ENCODE results near the gene ARHGAP23.

Gene ARHGAP23

GRCh38 chr17:38428112-38428642, at the start of gene ARHGAP23:
TSS of gene ARHGAP23 (plus strand) at chr17:38428464. CDS start at chr17:38428486, 22 bp downstream.
- Mint-ChIP-seq H3K4me1 (ENCODE audit: low read depth) (peaks cover 10% of the 10 kb centered on the region), H3K36me3 (ENCODE audit: low read depth) (no peaks in the 10 kb centered on the region), H3K4me3 (peak within 1 kb of the TSS; percentile 67), H3K9me3 (no peaks in the 10 kb centered on the region), H3K27me3 (ENCODE audit: low read depth) (peaks cover 34% of the 10 kb centered on the region), H3K27ac (no peak within 1 kb of the TSS)
- DNase-seq (ENCODE audit: low spot score) = peak; percentile 31

GRCh38 chr17:38379448-38379847, 48.8 kb upstream of the ARHGAP23 start:
- Mint-ChIP-seq H3K27ac (no peak overlapping the region), H3K9me3 (no peaks in the 10 kb centered on the region), H3K27me3 (ENCODE audit: low read depth) (no peaks in the 10 kb centered on the region), H3K4me3 (no peak overlapping the region), H3K4me1 (ENCODE audit: low read depth) (no peaks in the 10 kb centered on the region), H3K36me3 (ENCODE audit: low read depth) (peaks cover 12% of the 10 kb centered on the region)
- no peak for DNase-seq (ENCODE audit: low spot score)

DNA sequence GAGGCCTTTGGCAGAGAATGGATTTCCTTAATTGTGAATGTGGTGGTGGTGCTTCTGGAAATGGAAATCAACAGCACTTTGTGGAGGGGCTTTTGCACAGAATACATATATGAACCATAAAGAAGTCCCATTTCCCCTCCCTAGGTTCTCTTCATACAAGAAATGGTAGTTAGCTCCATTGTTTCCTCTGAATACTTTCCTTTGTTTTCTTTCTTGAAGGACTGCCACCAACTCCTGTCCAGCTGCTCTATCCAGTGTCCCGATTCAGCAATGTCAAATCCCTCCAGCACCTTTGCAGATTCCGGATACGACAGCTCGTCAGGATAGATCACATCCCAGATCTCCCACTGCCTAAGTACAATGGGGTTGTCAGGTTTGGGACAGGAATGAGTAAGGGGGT, 33.2 kb upstream of the ARHGAP23 start:
- H3K27ac Mint-ChIP-seq = no peak overlapping the region
- DNase-seq (ENCODE audit: low spot score) = no peak
- H3K27me3 Mint-ChIP-seq (ENCODE audit: low read depth) = no peaks in the 10 kb centered on the region
- no peaks in the 10 kb centered on the region for H3K4me1 Mint-ChIP-seq (ENCODE audit: low read depth)
- H3K4me3 Mint-ChIP-seq = no peak overlapping the region
- H3K9me3 Mint-ChIP-seq = no peaks in the 10 kb centered on the region
- H3K36me3 Mint-ChIP-seq (ENCODE audit: low read depth) = peaks cover 19% of the 10 kb centered on the region

GRCh38 chr17:38397227-38397626, 31.0 kb upstream of the ARHGAP23 start:
- H3K9me3 Mint-ChIP-seq = no peaks in the 10 kb centered on the region
- no peak overlapping the region for H3K4me3 Mint-ChIP-seq
- DNase-seq (ENCODE audit: low spot score) = no peak
- H3K27me3 Mint-ChIP-seq (ENCODE audit: low read depth) = no peaks in the 10 kb centered on the region
- H3K36me3 Mint-ChIP-seq (ENCODE audit: low read depth) = peaks cover 19% of the 10 kb centered on the region
- H3K27ac Mint-ChIP-seq = no peak overlapping the region
- H3K4me1 Mint-ChIP-seq (ENCODE audit: low read depth) = no peaks in the 10 kb centered on the region

DNA sequence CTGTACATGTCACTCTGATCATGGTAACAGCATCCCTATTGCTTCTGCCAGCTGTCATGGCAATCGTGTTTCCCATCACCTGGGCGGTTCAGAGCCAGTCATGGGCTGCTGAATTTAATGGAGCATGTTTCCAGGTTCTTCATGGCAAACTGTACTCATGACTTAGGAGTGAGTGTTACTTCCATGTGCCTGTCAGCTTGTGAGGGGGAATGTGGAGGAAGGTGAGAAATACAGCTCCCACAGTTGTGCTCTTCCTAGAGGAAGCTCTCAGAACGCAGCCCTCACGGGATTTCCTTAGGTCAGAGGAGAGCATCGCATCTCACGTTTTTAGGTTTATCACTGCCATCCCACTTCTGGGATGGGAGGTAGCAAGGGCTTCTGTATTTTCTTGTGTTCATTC, 28.0 kb upstream of the ARHGAP23 start:
- no peaks in the 10 kb centered on the region for H3K4me1 Mint-ChIP-seq (ENCODE audit: low read depth)
- H3K4me3 Mint-ChIP-seq = no peak overlapping the region
- peaks cover 19% of the 10 kb centered on the region for H3K36me3 Mint-ChIP-seq (ENCODE audit: low read depth)
- no peaks in the 10 kb centered on the region for H3K9me3 Mint-ChIP-seq
- H3K27ac Mint-ChIP-seq = no peak overlapping the region
- H3K27me3 Mint-ChIP-seq (ENCODE audit: low read depth) = no peaks in the 10 kb centered on the region
- DNase-seq (ENCODE audit: low spot score) = no peak

GRCh38 chr17:38401459-38401858, 26.8 kb upstream of the ARHGAP23 start:
- Mint-ChIP-seq H3K36me3 (ENCODE audit: low read depth) (peaks cover 13% of the 10 kb centered on the region), H3K27me3 (ENCODE audit: low read depth) (no peaks in the 10 kb centered on the region), H3K4me3 (no peak overlapping the region), H3K9me3 (no peaks in the 10 kb centered on the region), H3K27ac (no peak overlapping the region), H3K4me1 (ENCODE audit: low read depth) (no peaks in the 10 kb centered on the region)
- DNase-seq (ENCODE audit: low spot score) = no peak

DNA sequence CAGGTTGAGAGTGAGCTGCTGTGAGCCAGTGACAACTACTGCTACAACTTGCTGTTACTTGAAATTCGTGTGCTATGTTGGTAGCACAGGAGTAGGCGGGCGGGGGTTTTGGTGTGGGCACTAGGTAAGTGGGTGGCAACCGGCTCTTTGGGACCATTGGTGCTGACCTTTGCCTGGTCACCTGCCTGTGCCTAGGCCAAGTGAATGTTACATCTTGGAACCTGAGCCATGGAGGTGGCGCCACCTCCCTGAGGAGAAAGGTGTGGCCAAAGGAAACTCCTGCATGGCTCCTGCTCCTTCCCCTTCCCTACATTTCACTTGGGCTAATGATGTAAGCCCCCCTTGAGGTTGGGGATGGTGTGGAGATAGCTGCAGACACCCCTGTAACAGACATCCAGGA, 25.4 kb upstream of the ARHGAP23 start:
- Mint-ChIP-seq H3K4me1 (ENCODE audit: low read depth) (no peaks in the 10 kb centered on the region), H3K27ac (no peak overlapping the region), H3K36me3 (ENCODE audit: low read depth) (peaks cover 4% of the 10 kb centered on the region), H3K9me3 (no peaks in the 10 kb centered on the region), H3K27me3 (ENCODE audit: low read depth) (no peaks in the 10 kb centered on the region), H3K4me3 (no peak overlapping the region)
- DNase-seq (ENCODE audit: low spot score) = no peak

DNA sequence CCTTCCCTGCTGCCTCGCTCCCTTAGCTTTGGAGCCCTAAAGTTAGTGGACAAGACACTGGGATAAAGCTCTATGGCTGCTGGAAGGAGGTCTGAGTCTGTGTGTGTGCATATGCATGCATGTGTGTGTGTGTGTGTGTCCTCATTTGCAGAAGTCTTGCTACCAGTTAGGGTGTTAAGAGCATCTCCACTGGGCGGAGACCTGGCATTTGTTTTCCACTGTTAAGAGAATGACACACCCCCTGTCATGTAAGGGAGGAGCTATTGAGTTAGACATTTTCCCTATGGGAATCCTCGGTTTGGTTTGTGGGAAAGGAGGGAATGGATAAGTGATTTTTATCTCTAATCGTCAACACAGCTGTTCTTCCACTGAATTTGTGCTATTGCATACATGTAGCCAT, 24.8 kb upstream of the ARHGAP23 start:
- DNase-seq (ENCODE audit: low spot score) = no peak
- Mint-ChIP-seq H3K27me3 (ENCODE audit: low read depth) (no peaks in the 10 kb centered on the region), H3K4me1 (ENCODE audit: low read depth) (no peaks in the 10 kb centered on the region), H3K4me3 (no peak overlapping the region), H3K27ac (no peak overlapping the region), H3K36me3 (ENCODE audit: low read depth) (peaks cover 4% of the 10 kb centered on the region), H3K9me3 (no peaks in the 10 kb centered on the region)

- no peak overlapping the region for H3K4me3 Mint-ChIP-seq
- DNase-seq (ENCODE audit: low spot score) = no peak
- no peaks in the 10 kb centered on the region for H3K27me3 Mint-ChIP-seq (ENCODE audit: low read depth)
- H3K36me3 Mint-ChIP-seq (ENCODE audit: low read depth) = peaks cover 3% of the 10 kb centered on the region
- no peaks in the 10 kb centered on the region for H3K9me3 Mint-ChIP-seq
- H3K27ac Mint-ChIP-seq = no peak overlapping the region
- no peaks in the 10 kb centered on the region for H3K4me1 Mint-ChIP-seq (ENCODE audit: low read depth)
These were observed 23.9 kb upstream of the ARHGAP23 start for GRCh38 chr17:38404174-38404943.

- Mint-ChIP-seq H3K9me3 (no peaks in the 10 kb centered on the region), H3K4me1 (ENCODE audit: low read depth) (no peaks in the 10 kb centered on the region), H3K4me3 (no peak overlapping the region), H3K27me3 (ENCODE audit: low read depth) (no peaks in the 10 kb centered on the region), H3K36me3 (ENCODE audit: low read depth) (no peaks in the 10 kb centered on the region), H3K27ac (no peak overlapping the region)
- no peak for DNase-seq (ENCODE audit: low spot score)
These were observed 22.6 kb upstream of the ARHGAP23 start for GRCh38 chr17:38405654-38406053.

DNA sequence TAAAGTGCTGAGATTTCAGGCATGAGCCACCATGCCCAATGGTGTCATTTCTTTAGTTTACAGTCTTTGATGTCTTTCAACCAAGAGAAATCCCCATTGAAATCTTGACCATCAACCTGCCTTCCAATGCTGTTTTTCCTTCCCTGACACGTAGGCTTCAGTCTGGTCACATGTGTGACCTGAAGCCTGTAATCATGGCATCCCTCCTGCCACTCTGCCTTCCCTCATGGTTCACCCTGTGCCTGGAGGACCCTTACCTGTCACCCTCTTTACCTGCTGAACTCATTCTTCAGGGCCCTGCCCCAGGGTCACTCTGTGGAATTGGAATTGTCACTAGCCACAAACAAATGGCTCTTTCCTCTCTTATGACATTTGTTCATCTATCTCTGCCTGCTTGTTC, 18.1 kb upstream of the ARHGAP23 start:
- Mint-ChIP-seq H3K27ac (no peak overlapping the region), H3K9me3 (no peaks in the 10 kb centered on the region), H3K36me3 (ENCODE audit: low read depth) (no peaks in the 10 kb centered on the region), H3K27me3 (ENCODE audit: low read depth) (no peaks in the 10 kb centered on the region), H3K4me3 (no peak overlapping the region), H3K4me1 (ENCODE audit: low read depth) (peaks cover 1% of the 10 kb centered on the region)
- DNase-seq (ENCODE audit: low spot score) = no peak

DNA sequence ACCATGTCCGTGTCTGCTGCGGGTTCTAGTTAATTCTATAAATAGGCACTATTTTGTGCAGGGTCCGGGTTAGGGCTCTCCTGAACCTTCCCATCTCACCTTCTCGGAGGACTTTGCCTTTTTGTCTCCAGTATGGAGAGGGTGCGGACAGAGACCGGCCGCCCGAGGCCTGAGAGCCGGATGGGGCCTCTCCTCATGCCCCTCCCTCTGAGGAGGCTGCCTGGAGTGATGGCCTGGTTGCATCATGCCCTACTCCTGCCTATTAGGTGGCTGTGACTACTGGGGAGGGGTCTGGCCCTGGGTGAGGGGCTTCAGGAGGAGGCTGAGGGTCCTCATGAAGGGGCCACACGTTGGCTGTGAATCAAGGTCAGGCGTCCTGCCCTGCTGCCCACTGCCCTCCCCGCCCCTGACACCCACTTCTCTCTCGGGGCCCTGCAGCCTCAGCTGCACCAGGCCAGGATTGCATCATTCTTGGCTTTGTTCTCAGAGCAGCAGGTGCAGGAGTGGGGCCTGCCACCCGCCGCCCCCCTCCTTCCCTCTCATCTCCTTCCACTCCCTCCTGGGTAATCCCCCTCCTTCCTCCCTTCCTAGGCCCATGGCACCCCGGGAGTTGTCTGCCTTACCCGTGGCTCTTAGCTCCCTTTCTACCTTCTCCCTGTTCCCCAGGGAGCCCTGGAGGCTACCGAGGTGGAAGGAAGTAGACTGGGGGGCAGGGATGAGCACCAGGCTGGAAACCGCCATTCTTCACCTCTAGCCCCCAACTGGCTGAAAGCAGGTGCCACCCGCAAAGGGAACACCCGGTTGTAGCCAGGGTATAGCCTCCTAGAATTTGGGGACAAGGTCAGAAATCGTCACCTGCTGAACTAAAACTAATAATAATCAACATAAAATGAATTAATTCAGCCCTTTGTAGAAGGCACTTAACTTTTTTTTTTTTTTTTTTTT, 12.7 kb upstream of the ARHGAP23 start:
- Mint-ChIP-seq H3K27me3 (ENCODE audit: low read depth) (peaks cover 26% of the 10 kb centered on the region), H3K9me3 (no peaks in the 10 kb centered on the region), H3K4me1 (ENCODE audit: low read depth) (peaks cover 2% of the 10 kb centered on the region), H3K27ac (no peak overlapping the region), H3K4me3 (peak overlapping the region; percentile 52), H3K36me3 (ENCODE audit: low read depth) (no peaks in the 10 kb centered on the region)
- DNase-seq (ENCODE audit: low spot score) = no peak

DNA sequence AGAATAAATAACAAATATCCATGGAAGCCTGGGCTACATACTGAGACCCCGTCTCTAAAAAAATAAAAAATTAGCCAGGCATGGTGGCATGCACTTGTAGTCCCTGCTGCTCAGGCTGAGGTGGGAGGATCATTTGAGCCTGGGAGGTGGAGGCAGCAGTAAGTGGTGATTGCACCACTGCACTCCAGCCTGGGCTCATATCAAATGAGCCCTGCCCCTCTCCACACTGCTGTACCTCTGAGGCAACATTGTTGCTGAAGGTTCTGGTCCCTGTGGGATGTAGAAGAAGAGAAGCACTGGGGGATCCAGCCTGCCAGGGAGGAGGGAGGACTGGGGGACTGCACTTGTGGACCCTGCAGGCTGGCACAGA, 11.4 kb upstream of the ARHGAP23 start:
- no peaks in the 10 kb centered on the region for H3K36me3 Mint-ChIP-seq (ENCODE audit: low read depth)
- peaks cover 2% of the 10 kb centered on the region for H3K4me1 Mint-ChIP-seq (ENCODE audit: low read depth)
- no peak overlapping the region for H3K27ac Mint-ChIP-seq
- H3K9me3 Mint-ChIP-seq = no peaks in the 10 kb centered on the region
- no peak overlapping the region for H3K4me3 Mint-ChIP-seq
- DNase-seq (ENCODE audit: low spot score) = no peak
- H3K27me3 Mint-ChIP-seq (ENCODE audit: low read depth) = peaks cover 34% of the 10 kb centered on the region
